Fibroblast of upper back skin (primary cell): ENCODE results near the gene SMARCA4.
"Not testable (repeated sequence)": the region's sequence is repeated elsewhere in the genome, so short reads cannot be mapped to it uniquely, and the experiment has no call there.

ENCODE experiments used
- DNase-seq: peaks from one replicate; pipeline ENCODE4 v3.0.0-alpha.2; 2013

Gene SMARCA4

GRCh38 chr19:10929402-10929794 is 31.4 kb upstream of the SMARCA4 start:
- no peak for DNase-seq

- DNase-seq = no peak
Measured at GRCh38 chr19:10935371-10936059, 25.3 kb upstream of the SMARCA4 start.

- peak; percentile 79 for DNase-seq
Measured at GRCh38 chr19:10936661-10937084, 24.2 kb upstream of the SMARCA4 start.

- DNase-seq = not testable (repeated sequence)
Measured at GRCh38 chr19:10941649-10942048, 19.2 kb upstream of the SMARCA4 start.

GRCh38 chr19:10943412-10943811 is 17.4 kb upstream of the SMARCA4 start:
- not testable (repeated sequence) for DNase-seq

- DNase-seq = no peak
Measured at GRCh38 chr19:10945264-10945663, 15.6 kb upstream of the SMARCA4 start.

- peak; percentile 64 for DNase-seq
Measured at GRCh38 chr19:10946958-10947657, 13.7 kb upstream of the SMARCA4 start.

- DNase-seq = no peak
Measured at GRCh38 chr19:10952809-10953208, 8.0 kb upstream of the SMARCA4 start.

- DNase-seq = not testable (repeated sequence)
Measured at GRCh38 chr19:10959277-10959968, 1.4 kb upstream of the SMARCA4 start.

GRCh38 chr19:10961073-10961860 is 437 bp downstream of the SMARCA4 start:
- DNase-seq = no peak

GRCh38 chr19:10962863-10963262 is 2.0 kb downstream of the SMARCA4 start:
- no peak for DNase-seq

- no peak for DNase-seq
Measured at GRCh38 chr19:10963865-10964264, 3.0 kb downstream of the SMARCA4 start.

- DNase-seq = no peak
Measured at GRCh38 chr19:10964903-10965302, 4.1 kb downstream of the SMARCA4 start.

GRCh38 chr19:10965398-10965797 is 4.6 kb downstream of the SMARCA4 start:
- peak; percentile 25 for DNase-seq

- DNase-seq = no peak
Measured at GRCh38 chr19:10966809-10967208, 6.0 kb downstream of the SMARCA4 start.

- no peak for DNase-seq
Measured at GRCh38 chr19:10968527-10969135, 7.8 kb downstream of the SMARCA4 start.

- no peak for DNase-seq
Measured at GRCh38 chr19:10971107-10971726, 10.4 kb downstream of the SMARCA4 start.

- peak; percentile 43 for DNase-seq
Measured at GRCh38 chr19:10975374-10976130, 14.7 kb downstream of the SMARCA4 start.

GRCh38 chr19:10976131-10976892 is 15.5 kb downstream of the SMARCA4 start:
- no peak for DNase-seq

- no peak for DNase-seq
Measured at GRCh38 chr19:10977742-10978092, 16.9 kb downstream of the SMARCA4 start.

- no peak for DNase-seq
Measured at GRCh38 chr19:10979951-10980381, 19.1 kb downstream of the SMARCA4 start.
